Esophagus muscularis mucosa (tissue), 3 donors: ENCODE data around the gene IER5.

Experiments used
- POLR2AphosphoS5 ChIP-seq, 2 donors: sonication (generic); formaldehyde crosslinking; IDR thresholded peaks; one replicate each; pipeline ENCODE4 v1.6.1; 2017; ENCODE audit warnings: antibody characterized with exemption in 2 of 2
- TF ChIP-seq, protein P1 (sequence below), 3 experiments: fragments of 200-600 bp in 2 of 3; fragments of 450-650 bp in 1 of 3; sonication (generic) in 2 of 3; IDR thresholded peaks; one replicate each; pipeline ENCODE4 v1.5.1; 2017 to 2019; ENCODE audit warnings: antibody characterized with exemption in 3 of 3, mild to moderate bottlenecking in 2 of 3, moderate library complexity in 1 of 3

GRCh38 chr1:181086926-181087325, 1.6 kb upstream of the IER5 start:
- TF ChIP-seq, protein P1, sequence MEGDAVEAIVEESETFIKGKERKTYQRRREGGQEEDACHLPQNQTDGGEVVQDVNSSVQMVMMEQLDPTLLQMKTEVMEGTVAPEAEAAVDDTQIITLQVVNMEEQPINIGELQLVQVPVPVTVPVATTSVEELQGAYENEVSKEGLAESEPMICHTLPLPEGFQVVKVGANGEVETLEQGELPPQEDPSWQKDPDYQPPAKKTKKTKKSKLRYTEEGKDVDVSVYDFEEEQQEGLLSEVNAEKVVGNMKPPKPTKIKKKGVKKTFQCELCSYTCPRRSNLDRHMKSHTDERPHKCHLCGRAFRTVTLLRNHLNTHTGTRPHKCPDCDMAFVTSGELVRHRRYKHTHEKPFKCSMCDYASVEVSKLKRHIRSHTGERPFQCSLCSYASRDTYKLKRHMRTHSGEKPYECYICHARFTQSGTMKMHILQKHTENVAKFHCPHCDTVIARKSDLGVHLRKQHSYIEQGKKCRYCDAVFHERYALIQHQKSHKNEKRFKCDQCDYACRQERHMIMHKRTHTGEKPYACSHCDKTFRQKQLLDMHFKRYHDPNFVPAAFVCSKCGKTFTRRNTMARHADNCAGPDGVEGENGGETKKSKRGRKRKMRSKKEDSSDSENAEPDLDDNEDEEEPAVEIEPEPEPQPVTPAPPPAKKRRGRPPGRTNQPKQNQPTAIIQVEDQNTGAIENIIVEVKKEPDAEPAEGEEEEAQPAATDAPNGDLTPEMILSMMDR (IDR thresholded peaks at IDR 0.05), result no peak
- no peak for TF ChIP-seq POLR2AphosphoS5 (IDR thresholded peaks at IDR 0.05)
